Skeletal muscle cell (primary cell): ENCODE measurements around the gene FIGNL2.

ENCODE experiments used
- DNase-seq: peaks from one replicate; pipeline ENCODE4 v3.0.0-alpha.2; 2010; ENCODE audit warnings: low read depth
- H3K4me3 ChIP-seq: 2 replicates; pipeline ENCODE4 v1.5.1; 2011; ENCODE audit warnings: low read depth, mild to moderate bottlenecking, control low read depth, low read length, moderate library complexity

FIGNL2 gene

GRCh38 chr12:51822261-51822616 lies 26.3 kb downstream of the FIGNL2 start:
- no peak for DNase-seq
- peak overlapping the region; percentile 55 for H3K4me3 ChIP-seq

- DNase-seq = no peak
- peak overlapping the region; percentile 55 for H3K4me3 ChIP-seq
Measured at GRCh38 chr12:51821440-51822260, 26.9 kb downstream of the FIGNL2 start.

GRCh38 chr12:51820526-51821439 lies 27.7 kb downstream of the FIGNL2 start:
- H3K4me3 ChIP-seq = peak overlapping the region; percentile 55
- DNase-seq = no peak

- H3K4me3 ChIP-seq = peak overlapping the region; percentile 37
- DNase-seq = no peak
Measured at GRCh38 chr12:51819736-51820525, 28.6 kb downstream of the FIGNL2 start.

- H3K4me3 ChIP-seq = no peak overlapping the region
- peak; percentile 79 for DNase-seq
Measured at GRCh38 chr12:51818566-51819300, 29.8 kb downstream of the FIGNL2 start.

- no peak for DNase-seq
- H3K4me3 ChIP-seq = no peak overlapping the region
Measured at GRCh38 chr12:51818086-51818485, 30.4 kb downstream of the FIGNL2 start.

- DNase-seq = no peak
Measured at GRCh38 chr12:51817027-51817953, 31.2 kb downstream of the FIGNL2 start.

GRCh38 chr12:51815571-51815970 lies 32.9 kb downstream of the FIGNL2 start:
- no peak overlapping the region for H3K4me3 ChIP-seq
- no peak for DNase-seq

More at GRCh38 chr12:51817027-51817953, 31.2 kb downstream of the FIGNL2 start:
- H3K4me3 ChIP-seq = no peak overlapping the region

- no peak for DNase-seq
- H3K4me3 ChIP-seq = peak overlapping the region; percentile 51
Measured at GRCh38 chr12:51814311-51815088, 34.0 kb downstream of the FIGNL2 start.

- DNase-seq = no peak
- H3K4me3 ChIP-seq = peak overlapping the region; percentile 40
Measured at GRCh38 chr12:51813931-51814310, 34.6 kb downstream of the FIGNL2 start.

- no peak overlapping the region for H3K4me3 ChIP-seq
- no peak for DNase-seq
Measured at GRCh38 chr12:51812871-51813270, 35.6 kb downstream of the FIGNL2 start.

GRCh38 chr12:51811203-51812202 lies 37.0 kb downstream of the FIGNL2 start:
- H3K4me3 ChIP-seq = no peak overlapping the region

GRCh38 chr12:51809193-51809592 lies 39.3 kb downstream of the FIGNL2 start:
- DNase-seq = no peak
- H3K4me3 ChIP-seq = no peak overlapping the region

More at GRCh38 chr12:51811203-51812202, 37.0 kb downstream of the FIGNL2 start:
- DNase-seq = no peak

GRCh38 chr12:51806896-51807295 lies 41.6 kb downstream of the FIGNL2 start:
- H3K4me3 ChIP-seq = no peak overlapping the region
- DNase-seq = no peak

GRCh38 chr12:51801027-51801426 lies 47.5 kb downstream of the FIGNL2 start:
- no peak for DNase-seq
- no peak overlapping the region for H3K4me3 ChIP-seq

- no peak for DNase-seq
- no peak overlapping the region for H3K4me3 ChIP-seq
Measured at GRCh38 chr12:51798501-51798900, 50.0 kb downstream of the FIGNL2 start.
